ENCODE results near the gene SLC5A5.
A peak's percentile ranks its signal among the peaks of the same experiment; 100 is the strongest.
"Not testable (repeated sequence)": the region's sequence is repeated elsewhere in the genome, so short reads cannot be mapped to it uniquely, and the experiment has no call there.

Gene SLC5A5

GRCh38 chr19:17871032-17871877 lies 490 bp upstream of the SLC5A5 start:
- no peak for DNase-seq (ENCODE audit: low read depth)

- DNase-seq (ENCODE audit: low read depth): no peak
Observed at GRCh38 chr19:17872251-17873001, 681 bp downstream of the SLC5A5 start.

- peak; percentile 61 for DNase-seq (ENCODE audit: low read depth)
Observed at GRCh38 chr19:17873786-17874757, 2.3 kb downstream of the SLC5A5 start.

DNA sequence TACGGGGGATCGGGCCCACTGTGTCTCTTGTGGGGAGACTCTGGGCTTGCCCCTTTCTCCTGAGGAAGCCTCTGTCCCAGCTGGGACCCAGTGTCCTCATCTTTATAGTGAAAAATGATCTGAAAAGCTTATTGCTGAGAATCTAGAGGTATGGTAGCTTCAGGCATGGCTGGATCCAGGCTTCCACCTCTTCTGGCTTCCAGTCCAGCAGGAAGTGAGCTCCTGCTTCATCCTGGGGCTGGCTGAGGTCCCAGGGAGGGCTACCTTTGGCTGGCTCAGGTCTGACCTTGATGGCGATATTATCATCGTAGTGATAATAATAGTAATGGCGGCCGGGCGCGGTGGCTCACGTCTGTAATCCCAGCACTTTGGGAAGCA lies 3.0 kb downstream of the SLC5A5 start:
- DNase-seq (ENCODE audit: low read depth): no peak

DNA sequence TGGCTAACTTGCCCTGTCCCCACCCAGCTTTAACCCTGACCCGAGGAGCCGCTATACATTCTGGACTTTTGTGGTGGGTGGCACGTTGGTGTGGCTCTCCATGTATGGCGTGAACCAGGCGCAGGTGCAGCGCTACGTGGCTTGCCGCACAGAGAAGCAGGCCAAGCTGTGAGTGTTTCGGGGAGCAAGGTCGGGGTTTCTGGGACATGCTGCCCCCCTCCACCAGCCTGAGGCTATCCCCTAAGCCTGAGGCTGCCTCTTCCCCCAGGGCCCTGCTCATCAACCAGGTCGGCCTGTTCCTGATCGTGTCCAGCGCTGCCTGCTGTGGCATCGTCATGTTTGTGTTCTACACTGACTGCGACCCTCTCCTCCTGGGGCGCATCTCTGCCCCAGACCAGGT lies 6.0 kb downstream of the SLC5A5 start:
- DNase-seq (ENCODE audit: low read depth): no peak

GRCh38 chr19:17879466-17879865 lies 7.7 kb downstream of the SLC5A5 start:
- DNase-seq (ENCODE audit: low read depth): no peak

- DNase-seq (ENCODE audit: low read depth): no peak
Observed at GRCh38 chr19:17881701-17882100, 10.0 kb downstream of the SLC5A5 start.

DNA sequence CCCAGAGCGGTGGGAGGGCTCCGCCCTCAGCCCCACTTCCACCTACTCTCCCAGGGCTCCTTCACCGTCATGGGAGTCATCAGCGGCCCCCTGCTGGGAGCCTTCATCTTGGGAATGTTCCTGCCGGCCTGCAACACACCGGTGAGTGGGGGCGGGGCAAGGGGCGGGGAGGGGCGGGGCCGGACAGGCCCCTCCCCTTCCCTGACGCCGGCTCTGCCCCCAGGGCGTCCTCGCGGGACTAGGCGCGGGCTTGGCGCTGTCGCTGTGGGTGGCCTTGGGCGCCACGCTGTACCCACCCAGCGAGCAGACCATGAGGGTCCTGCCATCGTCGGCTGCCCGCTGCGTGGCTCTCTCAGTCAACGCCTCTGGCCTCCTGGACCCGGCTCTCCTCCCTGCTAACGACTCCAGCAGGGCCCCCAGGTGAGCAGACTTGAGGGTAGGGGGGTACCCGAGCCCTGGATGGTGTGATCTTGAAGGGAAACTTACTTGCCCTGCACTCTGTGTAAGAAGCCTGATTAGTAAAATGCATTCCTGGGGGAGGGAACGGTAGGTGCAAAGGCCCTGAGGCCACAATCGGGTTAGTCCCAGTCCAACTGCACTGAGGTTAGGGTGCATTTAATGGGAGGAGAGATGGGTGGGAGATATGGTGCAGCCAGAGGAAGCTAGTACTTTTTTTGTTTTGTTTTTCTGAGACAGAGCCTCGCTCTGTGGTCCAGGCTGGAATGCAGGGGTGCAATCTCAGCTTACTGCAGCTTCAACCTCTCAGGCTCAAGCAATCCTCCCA lies 12.1 kb downstream of the SLC5A5 start:
- DNase-seq (ENCODE audit: low read depth): no peak

- no peak for DNase-seq (ENCODE audit: low read depth)
Observed at GRCh38 chr19:17886515-17886914, 14.8 kb downstream of the SLC5A5 start.

DNA sequence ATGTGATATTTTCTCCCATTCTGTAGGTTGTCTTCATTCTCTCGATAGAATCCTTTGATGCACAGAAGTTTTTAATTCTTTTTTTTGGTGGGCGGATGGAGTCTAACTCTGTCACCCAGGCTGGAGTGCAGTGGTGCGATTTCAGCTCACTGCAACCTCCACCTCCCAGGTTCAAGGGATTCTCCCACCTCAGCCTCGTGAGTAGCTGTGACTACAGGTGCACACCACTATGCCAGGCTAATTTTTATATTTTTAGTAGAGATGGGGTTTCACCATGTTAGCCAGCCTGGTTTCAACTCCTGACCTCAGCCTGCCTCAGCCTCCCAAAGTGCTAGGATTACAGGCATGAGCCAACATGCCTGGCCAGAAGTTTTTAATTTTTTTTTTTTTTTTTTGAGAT lies 15.5 kb downstream of the SLC5A5 start:
- DNase-seq (ENCODE audit: low read depth): not testable (repeated sequence)

DNA sequence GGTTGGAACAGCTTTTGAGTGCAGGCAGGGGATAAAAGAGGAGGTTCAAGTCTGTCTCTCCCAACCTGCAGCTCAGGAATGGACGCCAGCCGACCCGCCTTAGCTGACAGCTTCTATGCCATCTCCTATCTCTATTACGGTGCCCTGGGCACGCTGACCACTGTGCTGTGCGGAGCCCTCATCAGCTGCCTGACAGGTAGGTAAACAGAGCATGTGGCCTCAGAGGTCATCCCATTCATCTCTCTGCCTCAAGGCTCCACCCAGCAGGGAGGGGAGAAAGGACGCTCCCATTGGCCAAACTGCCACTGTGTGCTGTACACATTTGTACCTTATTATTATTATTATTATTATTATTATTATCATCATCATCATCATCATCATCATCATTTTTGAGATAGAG lies 16.5 kb downstream of the SLC5A5 start:
- no peak for DNase-seq (ENCODE audit: low read depth)

DNA sequence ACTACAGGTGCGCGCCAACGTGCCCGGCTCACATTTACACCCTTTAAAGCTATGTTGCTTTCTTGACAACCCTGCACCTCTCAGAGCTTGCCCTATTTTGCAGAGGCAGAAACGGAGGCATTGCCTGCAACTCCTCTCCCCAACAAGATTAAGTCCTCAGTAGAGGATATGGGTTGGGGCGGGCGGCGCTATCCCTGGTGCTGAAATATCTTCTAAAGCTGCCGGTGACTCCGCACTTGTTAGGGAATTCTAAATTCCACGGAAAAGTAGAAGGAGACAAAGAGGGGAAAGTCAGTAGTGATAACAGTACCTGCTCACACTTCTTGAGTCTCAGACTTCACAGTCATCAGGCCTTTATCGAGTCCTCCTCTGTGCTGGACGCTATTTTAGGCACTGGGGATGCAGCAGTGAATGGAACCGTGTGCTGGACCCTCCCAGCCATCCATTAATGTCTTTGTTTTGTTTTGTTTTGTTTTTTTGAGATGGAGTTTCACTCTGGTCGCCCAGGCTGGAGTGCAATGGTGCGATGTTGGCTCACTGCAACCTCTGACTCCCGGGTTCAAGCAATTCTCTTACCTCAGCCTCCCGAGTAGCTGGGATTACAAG lies 18.0 kb downstream of the SLC5A5 start:
- DNase-seq (ENCODE audit: low read depth): no peak

GRCh38 chr19:17893766-17894165 lies 22.0 kb downstream of the SLC5A5 start:
- no peak for DNase-seq (ENCODE audit: low read depth)

- no peak for DNase-seq (ENCODE audit: low read depth)
Observed at GRCh38 chr19:17902701-17903100, 31.0 kb downstream of the SLC5A5 start.

- no peak for DNase-seq (ENCODE audit: low read depth)
Observed at GRCh38 chr19:17908244-17908643, 36.5 kb downstream of the SLC5A5 start.

DNA sequence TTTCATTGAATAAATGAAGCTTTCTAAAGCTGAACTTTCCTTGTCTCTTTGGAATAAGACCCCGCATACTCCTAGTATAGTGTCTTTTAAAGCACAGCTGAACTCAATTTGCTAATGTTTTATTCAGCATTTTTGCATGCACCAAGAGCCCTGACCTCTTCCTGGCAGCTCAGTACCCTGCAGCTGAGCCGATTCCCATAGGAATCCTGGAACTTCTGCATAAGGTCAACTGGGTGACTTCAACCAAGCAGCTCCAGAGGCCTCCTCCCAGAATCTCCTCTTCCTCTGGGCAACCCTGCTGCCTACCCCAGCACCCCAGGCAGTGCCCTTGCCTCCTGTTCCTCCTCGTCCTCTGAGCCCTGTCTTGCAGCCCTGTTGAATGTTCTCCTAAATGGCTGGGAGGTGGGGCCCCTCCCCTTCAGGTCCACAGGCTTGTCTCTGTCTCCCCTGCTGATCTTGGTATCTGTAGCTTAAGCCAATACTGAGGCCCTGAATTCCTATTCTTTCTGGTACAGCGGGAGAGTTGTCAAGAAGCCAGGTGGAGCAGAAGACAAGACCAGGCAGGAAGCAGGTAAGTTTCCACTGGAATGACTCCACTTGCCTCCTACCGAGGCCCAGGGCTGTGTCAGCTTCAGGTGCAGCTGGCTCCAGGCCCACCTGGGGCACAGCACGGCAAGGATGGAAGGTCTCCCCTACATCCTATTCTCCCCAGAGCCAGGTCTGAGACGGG lies 37.4 kb downstream of the SLC5A5 start:
- DNase-seq (ENCODE audit: low read depth): no peak

GRCh38 chr19:17910791-17911360 lies 39.1 kb downstream of the SLC5A5 start:
- DNase-seq (ENCODE audit: low read depth): no peak

GRCh38 chr19:17915940-17916593 lies 44.3 kb downstream of the SLC5A5 start:
- no peak for DNase-seq (ENCODE audit: low read depth)

DNA sequence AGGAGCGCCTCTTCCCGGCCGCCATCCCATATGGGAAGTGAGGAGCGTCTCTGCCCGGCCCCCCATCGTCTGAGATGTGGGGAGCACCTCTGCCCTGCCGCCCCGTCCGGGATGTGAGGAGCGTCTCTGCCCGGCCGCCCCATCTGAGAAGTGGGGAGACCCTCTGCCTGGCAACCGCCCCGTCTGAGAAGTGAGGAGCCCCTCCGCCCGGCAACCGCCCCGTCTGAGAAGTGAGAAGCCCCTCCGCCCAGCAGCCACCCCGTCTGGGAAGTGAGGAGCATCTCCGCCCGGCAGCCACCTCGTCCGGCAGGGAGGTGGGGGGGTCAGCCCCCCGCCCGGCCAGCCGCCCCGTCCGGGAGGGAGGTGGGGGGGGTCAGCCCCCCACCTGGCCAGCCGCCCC lies 46.4 kb downstream of the SLC5A5 start:
- DNase-seq (ENCODE audit: low read depth): not testable (repeated sequence)
